K562 (cell line): ENCODE results near the gene PKDCC. TPM values are rescaled to one million over a fixed set of nuclear protein-coding genes. Genes with fewer than 3 reads are reported as not detected.

Experiments
- ATAC-seq: fragments of 200-7000 bp; cut with Tn5 transposase; 3 replicates; pipeline ENCODE4 v1.9.1; 2020; ENCODE audit warnings: moderate library complexity
- BruUV-seq: library from RNA; stranded (reverse); fragments of 400-500 nt; replicated peaks from 2 replicates; lab custom pipeline; 2021; lab: Mats Ljungman, UMichigan
- CTCF ChIA-PET: fragments of 300-600 bp; formaldehyde crosslinking; extraction: SDS; loops from one replicate; lab custom pipeline; 2021; ENCODE audit warnings: low intra/inter-chr PET ratio; lab: Yijun Ruan, JAX
- POLR2A ChIA-PET: fragments of 300-600, 350-650 bp; sonication (Branson Sonifier 250); formaldehyde crosslinking; extraction: SDS; loops from one replicate; lab custom pipeline; 2021; ENCODE audit warnings: antibody characterized with exemption, inconsistent platforms; lab: Yijun Ruan, JAX
- DNase-seq, 4 experiments: peaks; one replicate each; pipeline versions ENCODE4 v3.0.0 to v3.0.0-alpha.2; 2011 to 2018; ENCODE audit warnings: low spot score in 3 of 4, mixed read lengths in 3 of 4; ENCODE audit errors: extremely low read depth in 1 of 4
- FAIRE-seq: peaks from 2 replicates; lab custom pipeline; 2011; peaks lifted over from hg19 to GRCh38; lab: Jason Lieb, UNC
- H2AFZ ChIP-seq: 2 replicates; pipeline ENCODE4 v1.6.0; 2011; ENCODE audit warnings: low read depth, low read length, control low read depth, inconsistent platforms
- H3K27ac ChIP-seq: fragments of 200-600 bp; 3 replicates; pipeline ENCODE4 v1.8.0; 2011; ENCODE audit warnings: low read depth, mild to moderate bottlenecking, control low read depth, inconsistent platforms, low read length, moderate library complexity, mixed read lengths; ENCODE audit errors: extremely low read depth
- H3K27me3 ChIP-seq, 2 experiments: fragments of 300-600 bp in 1 of 2; 2 replicates in 1 of 2; 3 replicates in 1 of 2; pipeline versions ENCODE4 v1.6.0 to v1.8.0; 2011; ENCODE audit warnings: inconsistent platforms in 2 of 2, low read length in 2 of 2, mild to moderate bottlenecking in 1 of 2, mixed read lengths in 1 of 2, moderate library complexity in 1 of 2; ENCODE audit not compliant: control insufficient read depth in 2 of 2, insufficient read depth in 2 of 2
- H3K36me3 ChIP-seq: fragments of 300-600 bp; 3 replicates; pipeline ENCODE4 v1.8.0; 2011; ENCODE audit warnings: mild to moderate bottlenecking, low read length, inconsistent platforms; ENCODE audit not compliant: control insufficient read depth, insufficient read depth
- H3K4me1 ChIP-seq, 2 experiments: fragments of 200-600 bp in 1 of 2; replicated peaks in 1 of 2; 2 replicates in 1 of 2; 3 replicates in 1 of 2; pipeline versions ENCODE4 v1.5.1 to v1.8.0; 2011; ENCODE audit warnings: inconsistent platforms in 2 of 2, low read length in 2 of 2, mild to moderate bottlenecking in 1 of 2, mixed read lengths in 1 of 2, moderate library complexity in 1 of 2; ENCODE audit not compliant: control insufficient read depth in 2 of 2, insufficient read depth in 2 of 2
- H3K4me2 ChIP-seq: 2 replicates; pipeline ENCODE4 v1.6.1; 2011; ENCODE audit warnings: low read length, control low read depth, inconsistent platforms, mixed read lengths; ENCODE audit not compliant: insufficient read depth
- H3K4me3 ChIP-seq: fragments of 200-600 bp; sonication (generic), shearing (Covaris generic); 2 replicates; pipeline ENCODE4 v1.5.1; 2016; ENCODE audit warnings: control low read depth, inconsistent platforms
- H3K79me2 ChIP-seq: fragments of 200-600 bp; 3 replicates; pipeline ENCODE4 v1.8.0; 2011; ENCODE audit warnings: low read length, inconsistent platforms; ENCODE audit not compliant: control insufficient read depth, insufficient read depth
- H3K9ac ChIP-seq, 2 experiments: 2 replicates each; pipeline versions ENCODE4 v1.6.0 to v1.6.1; 2011; ENCODE audit warnings: low read depth in 2 of 2, low read length in 2 of 2, control low read depth in 1 of 2, inconsistent platforms in 1 of 2, mild to moderate bottlenecking in 1 of 2, mixed read lengths in 1 of 2; ENCODE audit not compliant: insufficient read depth in 1 of 2
- H3K9me1 ChIP-seq: one replicate; pipeline ENCODE4 v1.6.0; 2011; ENCODE audit warnings: inconsistent platforms, mild to moderate bottlenecking, low read length, moderate library complexity; ENCODE audit not compliant: control insufficient read depth, insufficient read depth
- H3K9me3 ChIP-seq: replicated peaks from 2 replicates; pipeline ENCODE4 v1.5.1; 2011; ENCODE audit warnings: low read depth, low read length, inconsistent platforms; ENCODE audit not compliant: control insufficient read depth, insufficient read depth
- H4K20me1 ChIP-seq: replicated peaks from 2 replicates; pipeline ENCODE4 v1.6.1; 2011; ENCODE audit warnings: low read length, inconsistent platforms, mixed read lengths; ENCODE audit not compliant: control insufficient read depth, insufficient read depth
- ARNT ChIP-seq, 2 experiments: fragments of 450-650 bp; IDR thresholded peaks; 2 replicates each; pipeline ENCODE4 v1.6.1; 2016; ENCODE audit warnings: mild to moderate bottlenecking in 1 of 2
- ATF4 ChIP-seq: fragments of 450-650 bp; formaldehyde crosslinking; IDR thresholded peaks from 2 replicates; pipeline ENCODE4 v1.4.0; 2022; ENCODE audit warnings: mild to moderate bottlenecking, moderate library complexity
- CREB5 ChIP-seq: fragments of 250-450 bp; sonication (Bioruptor Pico); IDR thresholded peaks from 2 replicates; pipeline ENCODE4 v1.5.0; 2020; ENCODE audit warnings: mild to moderate bottlenecking
- FOXJ2 ChIP-seq: fragments of 200-800 bp; sonication (Bioruptor generic); IDR thresholded peaks from 2 replicates; pipeline ENCODE4 v1.6.1; 2016; ENCODE audit warnings: missing genetic modification characterization, missing compliant biosample characterization
- HEY1 ChIP-seq: fragments of 250-450 bp; sonication (Bioruptor Pico); IDR thresholded peaks from 2 replicates; pipeline ENCODE4 v1.5.0; 2020; ENCODE audit warnings: mild to moderate bottlenecking, moderate library complexity, borderline replicate concordance
- KLF6 ChIP-seq: fragments of 250-450 bp; sonication (Bioruptor Pico); IDR thresholded peaks from 2 replicates; pipeline ENCODE4 v1.4.0; 2020; ENCODE audit warnings: mild to moderate bottlenecking, moderate library complexity, borderline replicate concordance
- MTA1 ChIP-seq: fragments of 450-650 bp; IDR thresholded peaks from 2 replicates; pipeline ENCODE4 v1.6.1; 2017; ENCODE audit warnings: borderline replicate concordance
- RBM14 ChIP-seq: fragments of 200-400 bp; formaldehyde crosslinking; IDR thresholded peaks from 2 replicates; pipeline ENCODE4 v1.6.1; 2018; ENCODE audit warnings: low read depth, mild to moderate bottlenecking, low read length, moderate library complexity, borderline replicate concordance; ENCODE audit not compliant: insufficient read depth
- RBM39 ChIP-seq: fragments of 200-400 bp; formaldehyde crosslinking; optimal IDR thresholded peaks from 2 replicates; pipeline ENCODE3; 2018; ENCODE audit warnings: low read depth, low read length
- SAP30 ChIP-seq: fragments of 200-600 bp; sonication (generic); IDR thresholded peaks from 2 replicates; pipeline ENCODE4 v1.6.1; 2012; ENCODE audit warnings: borderline replicate concordance, low read depth, mild to moderate bottlenecking, moderate library complexity, low read length, control low read depth, inconsistent platforms; ENCODE audit not compliant: insufficient read depth, poor library complexity, severe bottlenecking
- SRF ChIP-seq, 2 experiments: fragments of 250-450, 450-650 bp in 1 of 2; sonication (Bioruptor Pico) in 1 of 2; sonication (generic) in 1 of 2; formaldehyde crosslinking; IDR thresholded peaks; 2 replicates each; pipeline versions ENCODE4 v1.5.0 to v1.5.1; 2020 to 2022; ENCODE audit warnings: mild to moderate bottlenecking in 1 of 2, missing genetic modification reagents in 1 of 2
- USF1 ChIP-seq: sonication (generic); formaldehyde crosslinking; IDR thresholded peaks from 2 replicates; pipeline ENCODE4 v1.9.0; 2022; ENCODE audit warnings: mild to moderate bottlenecking, missing genetic modification reagents
- ZNF133 ChIP-seq: fragments of 250-450 bp; sonication (Bioruptor Pico); IDR thresholded peaks from 2 replicates; pipeline ENCODE4 v1.4.0; 2020; ENCODE audit warnings: mild to moderate bottlenecking
- ZNF143 ChIP-seq: sonication (generic); formaldehyde crosslinking; IDR thresholded peaks from 2 replicates; pipeline ENCODE4 v1.9.0; 2022; ENCODE audit warnings: mild to moderate bottlenecking, missing genetic modification reagents
- ZNF197 ChIP-seq: fragments of 200-800 bp; sonication (Bioruptor generic); IDR thresholded peaks from 2 replicates; pipeline ENCODE4 v1.6.1; 2016; ENCODE audit warnings: low read depth, missing genetic modification characterization, missing compliant biosample characterization
- ZNF212 ChIP-seq: fragments of 450-650 bp; formaldehyde crosslinking; IDR thresholded peaks from 2 replicates; pipeline ENCODE4 v1.4.0; 2020; ENCODE audit warnings: mild to moderate bottlenecking
- ZNF316 ChIP-seq: fragments of 450-650 bp; IDR thresholded peaks from 2 replicates; pipeline ENCODE4 v1.6.1; 2016
- whole genome bisulfite sequencing: fragments of 100-300 bp; shearing (Covaris generic); methylation state at CpG from one replicate; pipeline ENCODE4 v1.1.6; 2016; ENCODE audit warnings: low coverage, mixed read lengths; ENCODE audit not compliant: insufficient coverage; ENCODE audit errors: missing lambda C conversion rate; 5-methylcytosine and 5-hydroxymethylcytosine counted together
- in situ Hi-C: fragments of 300-500 bp; cut with MboI; formaldehyde crosslinking; loops from 4 replicates; pipeline ENCODE4 v1.15.0; 2018; ENCODE audit warnings: inconsistent platforms, mixed read lengths
- intact Hi-C: fragments of 100-400 bp; cut with micrococcal nuclease; formaldehyde crosslinking; loops from 2 replicates; pipeline ENCODE4 v1.14.2; 2022
- polyA plus RNA-seq, 8 experiments: library from polyadenylated mRNA; depleted of rRNA in 4 of 8; stranded (reverse) in 5 of 8; unstranded in 3 of 8; fragments of >200 nt; fragmentation: Nextera tagmentation in 2 of 8; fragmentation: Illumina TruSeq in 1 of 8; extraction: Ambion mirVana in 2 of 8; extraction: Trizol in 1 of 8; gene quantifications; 2 replicates each; pipeline versions ENCODE4 v1.2.1 to v1.2.3, GENCODE V29; 2011 to 2014; ENCODE audit warnings: inconsistent platforms in 1 of 8, missing spikeins in 1 of 8
- total RNA-seq, 7 experiments: library from RNA; depleted of rRNA in 6 of 7; stranded (reverse); fragments of >200 nt in 6 of 7; fragmentation: Illumina TruSeq in 2 of 7; extraction: Trizol in 2 of 7; gene quantifications; 2 replicates each; pipeline versions ENCODE4 v1.2.1 to v1.2.3, GENCODE V29; 2011 to 2021; ENCODE audit warnings: low replicate concordance in 1 of 7

Gene PKDCC
- total and polyA plus RNA-seq, 9 of the 15 experiments (the other 6 are each of a cell fraction or from before 2014, with no cell fraction given) = 0.62 to 14.8 (median 1.3) TPM; not detected in 2

GRCh38 chr2:42050010-42050702 lies 2.3 kb downstream of the PKDCC start (continued):
- no peak for TF ChIP-seq ATF4 (CRISPR knock-in tag)
- TF ChIP-seq ZNF212 (CRISPR knock-in tag) = no peak
- peak; percentile 39; the same call in 1 of the 2 replicates for TF ChIP-seq USF1
- no peak for TF ChIP-seq RBM39
- no peak for TF ChIP-seq ZNF133 (CRISPR knock-in tag)

DNA sequence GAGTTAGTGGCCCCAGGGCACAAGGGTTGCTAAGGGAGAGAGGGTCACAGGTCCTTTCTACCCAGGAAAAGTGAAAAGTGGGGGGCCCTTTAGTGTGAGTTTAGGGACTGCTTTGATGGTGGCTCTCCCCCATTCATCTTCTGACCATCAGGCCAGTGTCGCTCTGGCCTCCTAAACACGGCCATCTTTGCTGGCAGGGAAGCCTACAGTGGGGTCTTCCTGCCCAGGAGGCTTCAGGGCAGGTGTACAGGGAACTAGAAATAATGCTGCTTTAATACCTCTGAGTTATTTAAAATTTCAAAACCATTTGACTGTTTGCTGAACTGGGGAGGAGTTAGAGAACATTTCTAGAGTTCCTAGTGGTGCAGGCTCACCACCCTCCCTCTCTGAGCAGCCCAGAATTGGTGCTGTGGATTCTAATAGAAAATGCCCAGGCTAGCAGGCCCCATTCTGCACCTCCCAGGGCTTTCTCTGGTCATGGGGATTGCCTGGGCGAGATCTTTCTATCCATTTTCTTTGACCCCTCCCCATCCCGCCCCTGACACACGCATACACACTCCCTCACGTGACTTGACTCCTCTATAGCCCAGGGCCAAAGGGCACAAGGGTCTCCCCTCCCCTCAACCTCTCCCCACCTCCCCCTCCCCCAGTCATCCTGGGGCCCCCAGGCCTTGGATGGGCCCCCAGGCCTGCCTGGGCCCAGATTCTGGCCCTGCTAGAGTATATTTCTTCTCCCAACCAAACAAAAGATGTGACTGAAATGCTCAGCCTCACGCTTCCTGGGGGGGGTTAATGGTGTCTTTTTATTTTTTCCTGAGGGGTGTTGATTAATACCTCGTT lies 3.1 kb downstream of the PKDCC start:
- Histone ChIP-seq H3K4me1 (peaks cover 14 to 26% of the 10 kb centered on the region in 2 experiments; a peak in 4 of 5 replicates), H3K4me2 (no peak overlapping the region)
- DNase-seq = no peak
- no peak for TF ChIP-seq RBM14
- TF ChIP-seq ZNF316 = no peak
- TF ChIP-seq FOXJ2 (tag) = no peak
- no peak for TF ChIP-seq ZNF143
- TF ChIP-seq KLF6 (CRISPR knock-in tag) = no peak
- TF ChIP-seq CREB5 = no peak
- TF ChIP-seq SAP30 = no peak
- no peak for TF ChIP-seq MTA1
- TF ChIP-seq ARNT (IDR thresholded peaks at IDR 0.05) = no peak
- no peak for TF ChIP-seq HEY1 (CRISPR knock-in tag)
- no peak for TF ChIP-seq ZNF197
- no peak for TF ChIP-seq SRF (CRISPR knock-in tag; IDR thresholded peaks at IDR 0.05)
- TF ChIP-seq, all 486 proteins: peak for 0
- H3K79me2 ChIP-seq = no peaks in the 10 kb centered on the region
- H3K4me3 ChIP-seq = no peak overlapping the region
- no peak overlapping the region for H3K27ac ChIP-seq
- ChIA-PET CTCF (no interaction called here), POLR2A (interaction anchor here (0.9 kb wide), 1 partner anchor 19 kb away, joined by 3 read pairs; no protein-coding TSS in a partner anchor)
- H3K36me3 ChIP-seq = no peaks in the 10 kb centered on the region
- H3K9me3 ChIP-seq = no peaks in the 10 kb centered on the region
- no peak for FAIRE-seq
- no peak overlapping the region for H2AFZ ChIP-seq
- peaks cover 8 to 65% of the 10 kb centered on the region in 2 experiments; a peak in 4 of 5 replicates for H3K27me3 ChIP-seq
- H4K20me1 ChIP-seq = no peaks in the 10 kb centered on the region; the same call in 1 of the 2 replicates
- WGBS = 12% methylated on average over 7 of the region's 8 CpGs
- ATAC-seq = no peak
- in situ Hi-C loops = no loop called here
- H3K9me1 ChIP-seq = no peaks in the 10 kb centered on the region
- no TSS peak for BruUV-seq
- H3K9ac ChIP-seq = no peak overlapping the region
- intact Hi-C loops = no loop called here
